Sigmoid colon (tissue), 4 donors: ENCODE results near the gene SEMA5B.

Experiments used
- CTCF ChIP-seq, 4 experiments: fragments of 450-650 bp in 3 of 4; fragments of 200-600 bp in 1 of 4; IDR thresholded peaks; one replicate each; pipeline ENCODE4 v1.5.1; 2016 to 2019; ENCODE audit warnings: antibody characterized with exemption in 4 of 4, mild to moderate bottlenecking in 3 of 4, moderate library complexity in 2 of 4
- POLR2A ChIP-seq, 2 donors: fragments of 450-650 bp; IDR thresholded peaks; one replicate each; pipeline ENCODE4 v1.6.1; 2016; ENCODE audit warnings: antibody characterized with exemption in 2 of 2, mild to moderate bottlenecking in 2 of 2, moderate library complexity in 2 of 2
- POLR2AphosphoS5 ChIP-seq, 4 donors: sonication (generic); formaldehyde crosslinking; IDR thresholded peaks; one replicate each; pipeline ENCODE4 v1.6.1; 2017; ENCODE audit warnings: antibody characterized with exemption in 4 of 4

- TF ChIP-seq CTCF (IDR thresholded peaks at IDR 0.05) (no peak), POLR2AphosphoS5 (IDR thresholded peaks at IDR 0.05) (no peak), POLR2A (IDR thresholded peaks at IDR 0.05) (no peak)
Observed at GRCh38 chr3:123031051-123031450, 3.5 kb upstream of the SEMA5B start.
